ENCODE data around the gene MADCAM1. TPM values are rescaled to one million over a fixed set of nuclear protein-coding genes. Genes with fewer than 3 reads are reported as not detected.

Gene MADCAM1
- total and polyA plus RNA-seq, 2 donors (not counting 1 experiment from before 2014, with no cell fraction given) = 0.70 to 2.5 TPM

- Histone ChIP-seq H3K4me3 (ENCODE audit: control extremely low read depth in 1 of 5, extremely low read depth in 1 of 5, insufficient read depth in 1 of 5, low read depth in 2 of 5, low read length in 4 of 5) (no peak overlapping the region), H2AFZ (ENCODE audit: insufficient read depth, low read depth, low read length, poor library complexity, severe bottlenecking) (no peak overlapping the region), H3K36me3 (replicated peaks in 1 of 2; ENCODE audit: control extremely low read depth in 1 of 2, control insufficient read depth in 1 of 2, extremely low read depth in 1 of 2, insufficient read depth in 2 of 2, low read length in 1 of 2) (peaks cover 0 to 24% of the 10 kb centered on the region in 2 experiments), H3K27me3 (replicated peaks in 1 of 4; ENCODE audit: control extremely low read depth in 1 of 4, control insufficient read depth in 3 of 4, insufficient read depth in 4 of 4, low read length in 3 of 4) (no peaks in the 10 kb centered on the region), H3K9me3 (ENCODE audit: control extremely low read depth in 1 of 3, control insufficient read depth in 2 of 3, insufficient read depth in 1 of 3, low read length in 2 of 3) (peaks cover 0 to 3% (median 0%) of the 10 kb centered on the region in 3 donors), H3K27ac (ENCODE audit: low read length in 2 of 2) (no peak overlapping the region), H3K4me1 (ENCODE audit: control insufficient read depth in 2 of 2, insufficient read depth in 2 of 2, low read length in 2 of 2) (peaks cover 12 to 19% of the 10 kb centered on the region in 2 donors), H3K4me2 (replicated peaks; ENCODE audit: low read depth, low read length, poor library complexity, severe bottlenecking) (no peak overlapping the region), H4K20me1 (ENCODE audit: control insufficient read depth, insufficient read depth, low read length, poor library complexity, severe bottlenecking) (peaks cover 61% of the 10 kb centered on the region), H3K79me2 (ENCODE audit: control insufficient read depth, insufficient read depth, low read length) (peaks cover 47% of the 10 kb centered on the region), H3K9ac (ENCODE audit: low read length) (no peak overlapping the region)
- POLR2A ChIA-PET = no interaction called here
- H3K9me3 Mint-ChIP-seq (ENCODE audit: insufficient read depth) = no peaks in the 10 kb centered on the region
- intact Hi-C loops (cut with micrococcal nuclease) = no loop called here
- peaks cover 10% of the 10 kb centered on the region for H3K4me1 Mint-ChIP-seq
- CTCF ChIA-PET = no interaction called here
- WGBS (ENCODE audit: insufficient coverage) = 95% methylated on average over 55 of the region's 55 CpGs
- H3K27ac Mint-ChIP-seq = no peak overlapping the region
- no peak for ATAC-seq (ENCODE audit: low read depth)
- DNase-seq = peak; percentile 17
- H3K4me3 Mint-ChIP-seq = no peak overlapping the region
- TF ChIP-seq CTCF (IDR thresholded peaks at IDR 0.05) (no peak), EZH2 (IDR thresholded peaks at IDR 0.05; ENCODE audit: borderline replicate concordance, insufficient read depth, low read depth, low read length, poor library complexity, severe bottlenecking) (no peak)
- H3K27me3 Mint-ChIP-seq = no peaks in the 10 kb centered on the region
Measured at GRCh38 chr19:536031-536880, 40.0 kb downstream of the MADCAM1 start.

GRCh38 chr19:536881-537404 is 40.7 kb downstream of the MADCAM1 start:
- CTCF ChIA-PET = no interaction called here
- no peak overlapping the region for H3K27ac ChIP-seq (ENCODE audit: low read length in 2 of 2)

More at GRCh38 chr19:536881-537404, 40.7 kb downstream of the MADCAM1 start:
- no peaks in the 10 kb centered on the region for H3K9me3 Mint-ChIP-seq (ENCODE audit: insufficient read depth)
- 99% methylated on average over 23 of the region's 26 CpGs for WGBS (ENCODE audit: insufficient coverage)
- POLR2A ChIA-PET = no interaction called here
- peaks cover 0 to 25% of the 10 kb centered on the region in 2 experiments for H3K36me3 ChIP-seq (replicated peaks in 1 of 2; ENCODE audit: control extremely low read depth in 1 of 2, control insufficient read depth in 1 of 2, extremely low read depth in 1 of 2, insufficient read depth in 2 of 2, low read length in 1 of 2)
- intact Hi-C loops (cut with micrococcal nuclease) = no loop called here
- no peaks in the 10 kb centered on the region for H3K27me3 ChIP-seq (replicated peaks in 1 of 4; ENCODE audit: control extremely low read depth in 1 of 4, control insufficient read depth in 3 of 4, insufficient read depth in 4 of 4, low read length in 3 of 4)
- H3K4me3 ChIP-seq (ENCODE audit: control extremely low read depth in 1 of 5, extremely low read depth in 1 of 5, insufficient read depth in 1 of 5, low read depth in 2 of 5, low read length in 4 of 5) = no peak overlapping the region
- H3K9ac ChIP-seq (ENCODE audit: low read length) = no peak overlapping the region
- no peak overlapping the region for H3K27ac Mint-ChIP-seq
- peaks cover 10% of the 10 kb centered on the region for H3K4me1 Mint-ChIP-seq
- no peaks in the 10 kb centered on the region for H3K27me3 Mint-ChIP-seq
- peak; percentile 8 for DNase-seq
- ATAC-seq (ENCODE audit: low read depth) = no peak
- H2AFZ ChIP-seq (ENCODE audit: insufficient read depth, low read depth, low read length, poor library complexity, severe bottlenecking) = no peak overlapping the region
- peaks cover 0 to 3% (median 0%) of the 10 kb centered on the region in 3 donors for H3K9me3 ChIP-seq (ENCODE audit: control extremely low read depth in 1 of 3, control insufficient read depth in 2 of 3, insufficient read depth in 1 of 3, low read length in 2 of 3)
- peaks cover 45% of the 10 kb centered on the region for H3K79me2 ChIP-seq (ENCODE audit: control insufficient read depth, insufficient read depth, low read length)
- no peak overlapping the region for H3K4me3 Mint-ChIP-seq
- peaks cover 66% of the 10 kb centered on the region for H4K20me1 ChIP-seq (ENCODE audit: control insufficient read depth, insufficient read depth, low read length, poor library complexity, severe bottlenecking)
- TF ChIP-seq CTCF (IDR thresholded peaks at IDR 0.05) = no peak
- peaks cover 12 to 19% of the 10 kb centered on the region in 2 donors for H3K4me1 ChIP-seq (ENCODE audit: control insufficient read depth in 2 of 2, insufficient read depth in 2 of 2, low read length in 2 of 2)
- no peak overlapping the region for H3K4me2 ChIP-seq (replicated peaks; ENCODE audit: low read depth, low read length, poor library complexity, severe bottlenecking)

Data from B cell (primary cell).